CD4-positive, alpha-beta T cell treated with Interleukin-4 for 4 hours (primary cell): ENCODE results near the gene C1QL1.

Experiments
- DNase-seq: peaks from one replicate; pipeline ENCODE4 v3.0.0-alpha.2; 2020

The C1QL1 gene

DNA sequence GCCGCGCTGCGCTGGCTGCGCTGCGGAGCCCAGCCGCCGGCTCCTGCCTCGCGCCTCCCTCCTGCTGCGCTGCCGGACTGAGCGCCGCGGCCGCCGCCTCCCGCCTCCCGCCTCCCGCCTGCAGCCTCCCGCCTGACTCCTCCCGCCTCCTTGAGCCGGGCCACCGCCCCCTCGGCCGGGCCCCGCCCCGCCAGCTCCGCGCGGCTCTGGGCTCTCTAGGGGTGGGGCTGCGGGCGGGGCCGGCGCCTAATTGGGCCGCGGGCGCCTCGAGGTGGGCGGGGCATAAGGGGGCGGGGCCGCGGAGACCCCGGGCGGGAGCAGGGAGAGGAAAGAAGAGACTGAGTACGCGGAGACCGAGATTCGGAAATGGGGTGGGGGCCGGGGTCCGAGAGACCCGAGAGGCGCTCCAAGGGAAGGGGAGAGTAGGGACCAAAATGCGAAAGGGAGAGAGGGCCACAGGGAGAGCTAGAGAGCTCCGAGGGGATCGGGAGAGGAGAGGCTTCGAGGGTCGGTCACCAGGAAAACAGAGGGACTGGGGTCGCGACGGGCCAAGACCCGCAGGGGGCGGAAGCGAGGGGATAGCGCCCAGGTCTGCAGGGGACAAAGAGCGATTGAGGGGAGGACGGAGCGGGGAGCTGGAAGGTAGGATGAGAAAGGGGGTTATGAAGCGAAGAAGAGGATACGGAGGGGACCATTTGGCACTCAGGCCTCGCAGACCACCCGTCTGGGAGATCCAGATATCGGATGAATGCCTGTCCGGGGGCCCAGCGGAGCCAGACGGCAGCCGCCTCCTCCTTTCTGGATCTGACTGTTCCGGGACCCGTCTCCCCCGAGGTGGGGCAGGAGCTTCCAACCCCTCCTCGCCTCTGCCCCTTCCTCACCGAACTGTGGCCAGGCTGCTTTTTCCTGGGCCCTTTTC is at the start of gene C1QL1:
C1QL1 (minus strand) TSS at position 79 of the 919 bp plus-strand sequence. CDS start 255 bp downstream, outside the sequence.
- peak; percentile 75 for DNase-seq

DNA sequence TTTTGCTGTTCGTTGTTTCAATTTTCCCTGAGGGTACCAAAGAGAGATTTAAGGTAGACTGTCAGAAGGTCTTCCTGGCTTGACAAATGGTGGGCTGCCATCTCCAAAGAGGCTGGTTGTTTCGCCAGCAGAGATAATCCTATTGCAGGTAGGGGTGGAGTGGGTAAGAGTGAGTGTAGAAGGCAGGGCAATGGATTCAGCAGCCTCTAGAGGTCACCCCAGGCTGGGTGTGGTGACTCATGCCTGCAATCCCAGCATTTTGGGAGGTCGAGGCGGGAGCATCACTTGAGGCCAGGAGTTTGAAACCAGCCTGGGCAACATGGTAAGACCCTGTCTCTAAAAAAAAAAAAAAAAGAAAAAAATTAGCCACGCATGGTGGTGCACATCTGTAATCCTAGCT is 48.7 kb upstream of the C1QL1 start:
- DNase-seq = no peak

DNA sequence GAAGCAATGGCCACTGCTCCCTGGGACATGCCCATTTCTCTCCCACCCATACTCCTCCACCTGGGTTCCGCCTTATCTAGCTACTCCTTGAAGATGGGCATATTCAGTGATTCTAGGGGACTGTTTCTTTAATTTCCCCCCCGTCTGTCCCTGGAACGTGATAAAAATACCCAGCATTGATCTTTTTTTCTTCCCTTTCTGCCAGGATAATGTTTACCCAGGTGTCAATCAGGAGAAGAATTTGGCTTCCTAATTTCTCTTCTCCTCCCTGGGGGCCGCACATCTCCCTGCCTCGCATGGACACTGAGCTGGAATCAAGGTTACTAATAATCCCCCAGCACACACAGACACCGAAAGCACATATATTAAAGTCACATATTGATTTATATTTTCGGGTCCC is 48.1 kb upstream of the C1QL1 start:
- no peak for DNase-seq

DNA sequence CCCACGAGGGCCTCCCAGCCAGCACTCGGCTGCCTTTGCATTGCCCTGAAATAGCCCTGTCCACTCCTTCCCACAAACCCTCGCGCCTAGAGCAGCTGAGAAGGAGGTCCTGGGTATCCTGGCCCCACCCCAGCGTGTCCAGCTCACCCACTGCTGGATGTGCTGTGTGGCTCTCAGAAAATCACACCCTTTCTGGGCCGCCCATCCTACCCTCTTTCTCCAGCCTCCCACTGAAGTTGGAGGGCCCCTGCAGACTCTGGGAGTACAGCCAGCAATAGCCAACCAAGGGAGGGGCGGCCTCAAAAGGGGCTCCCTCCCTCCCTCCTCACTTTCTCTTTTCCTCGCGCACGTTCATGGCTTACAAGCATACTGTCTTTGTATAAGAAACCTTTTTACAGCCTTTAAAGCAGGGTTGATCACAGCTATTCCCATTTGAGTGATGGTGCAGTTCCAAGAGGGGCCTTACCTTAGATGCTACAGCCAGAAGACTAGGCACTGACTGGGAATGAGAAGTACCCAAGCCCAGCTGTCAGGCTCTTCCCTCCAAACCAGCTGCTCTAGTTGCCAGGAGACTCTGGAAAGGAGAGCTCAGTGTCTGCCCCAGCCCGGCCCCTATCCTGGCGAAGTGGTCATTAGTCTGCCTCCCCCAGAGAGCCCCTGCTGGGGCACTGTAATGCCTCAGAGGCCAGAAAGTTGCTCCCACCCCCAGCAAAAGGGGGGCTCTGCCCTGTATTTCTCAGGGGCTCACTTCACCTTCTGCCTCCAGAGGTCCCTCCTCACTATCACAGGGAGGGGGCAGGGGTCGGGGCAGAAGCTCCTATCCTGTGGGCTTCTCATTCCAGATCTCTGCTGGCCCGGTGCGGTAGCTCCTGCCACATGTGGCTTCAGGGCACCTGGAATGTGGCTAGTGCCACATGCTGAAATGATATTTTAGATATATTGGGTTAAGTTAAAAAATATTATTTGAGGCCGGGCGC is 45.2 kb upstream of the C1QL1 start:
- no peak for DNase-seq

DNA sequence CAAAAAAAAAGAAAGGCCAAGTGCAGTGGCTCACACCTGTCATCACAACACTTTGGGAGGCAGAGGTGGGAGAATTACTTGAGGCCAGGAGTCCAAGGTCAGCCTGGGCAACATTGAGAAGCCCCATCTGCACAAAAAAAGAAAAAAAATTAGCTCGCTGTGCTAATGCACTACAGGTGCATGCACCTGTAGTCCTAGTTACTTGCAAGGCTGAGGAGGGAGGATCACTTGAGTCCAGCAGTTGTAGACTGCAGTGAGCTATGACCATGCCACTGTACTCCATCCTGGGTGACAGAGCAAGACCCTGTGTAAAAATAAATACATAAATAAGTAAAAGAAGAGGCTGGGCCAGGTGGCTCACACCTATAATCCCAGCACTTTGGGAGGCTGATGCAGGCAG is 43.7 kb upstream of the C1QL1 start:
- no peak for DNase-seq

DNA sequence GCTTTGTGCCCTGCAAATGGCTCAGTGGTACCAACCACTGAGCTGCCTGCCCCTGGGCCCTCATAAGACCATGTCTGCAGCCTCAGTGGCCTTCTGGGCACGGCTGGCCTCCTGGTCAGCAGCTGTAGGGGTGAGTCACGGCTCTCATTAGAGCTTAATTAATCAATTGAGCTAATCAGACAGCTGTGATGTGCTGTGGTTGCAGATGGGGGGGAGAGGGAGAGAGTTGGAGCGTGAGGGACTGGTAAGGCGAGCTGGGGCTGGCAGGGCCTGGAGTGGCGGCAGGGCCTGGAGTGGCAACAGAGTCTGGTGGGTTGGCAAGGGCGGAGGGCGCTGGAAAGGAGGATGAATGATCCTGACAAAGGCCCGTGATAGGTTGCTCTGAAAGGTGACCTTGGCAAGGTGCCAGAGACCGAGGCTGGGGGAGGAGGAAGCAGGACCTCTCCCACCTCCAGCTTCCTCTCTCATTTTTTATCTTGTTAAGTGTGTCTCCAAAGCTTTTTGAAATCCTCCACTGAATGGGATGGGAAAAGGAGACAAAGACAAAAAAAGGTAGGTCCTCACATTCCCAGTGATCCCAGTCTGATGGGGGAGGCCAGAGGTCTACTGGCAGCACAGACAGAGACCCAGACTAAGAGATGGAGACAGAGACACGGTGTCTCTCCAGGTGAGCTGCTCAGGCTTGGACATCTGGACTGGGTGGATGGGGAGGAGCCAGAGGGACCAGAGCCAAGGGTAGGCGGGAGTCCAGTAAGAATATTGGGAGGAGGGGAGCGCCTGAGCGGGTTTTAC is 41.8 kb upstream of the C1QL1 start:
- DNase-seq = no peak

DNA sequence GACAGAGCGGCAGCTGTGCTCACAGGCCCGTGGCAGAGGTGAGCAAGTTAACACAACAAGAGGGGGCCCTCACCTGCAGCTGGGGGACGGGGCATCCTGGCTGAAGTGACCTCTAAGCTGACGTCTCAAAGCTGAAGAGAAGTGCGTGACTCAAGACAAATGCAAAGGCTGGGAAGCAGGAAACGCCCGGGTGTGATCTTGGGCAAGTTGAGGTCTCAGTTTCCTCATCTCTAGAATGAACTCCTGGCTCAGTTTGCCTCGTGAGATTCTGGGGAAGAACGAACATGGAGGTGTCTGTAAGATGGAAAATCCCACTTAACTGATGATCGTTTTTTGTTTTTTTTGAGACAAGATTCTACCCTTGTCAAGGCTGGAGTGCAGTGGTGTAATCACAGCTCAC is 40.1 kb upstream of the C1QL1 start:
- no peak for DNase-seq

DNA sequence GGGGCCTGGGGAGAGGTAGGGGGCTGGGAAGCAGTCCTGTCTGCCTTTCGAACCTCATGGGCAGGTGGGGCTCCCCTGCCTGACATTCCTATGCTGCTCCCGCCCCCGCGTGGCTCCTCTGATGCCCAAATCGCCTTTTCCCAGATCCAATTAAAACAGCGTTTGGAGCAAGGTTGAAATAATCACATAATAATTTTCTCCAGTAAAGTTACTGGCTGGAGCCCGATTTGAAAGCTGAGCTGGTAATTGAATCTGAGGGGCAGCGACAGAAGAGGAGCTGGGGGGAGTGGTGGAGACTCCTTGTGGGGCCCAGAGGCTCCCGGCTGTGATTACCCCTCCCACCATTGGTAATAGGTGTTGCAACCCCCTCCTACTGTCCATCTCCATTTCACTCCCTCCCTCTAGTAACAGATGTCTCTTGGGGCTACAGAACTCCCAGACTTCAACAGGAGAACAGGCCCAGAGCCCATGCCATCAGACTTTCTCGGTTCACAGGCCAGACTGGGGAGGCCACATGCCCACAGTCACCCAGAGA is 38.9 kb upstream of the C1QL1 start:
- no peak for DNase-seq

DNA sequence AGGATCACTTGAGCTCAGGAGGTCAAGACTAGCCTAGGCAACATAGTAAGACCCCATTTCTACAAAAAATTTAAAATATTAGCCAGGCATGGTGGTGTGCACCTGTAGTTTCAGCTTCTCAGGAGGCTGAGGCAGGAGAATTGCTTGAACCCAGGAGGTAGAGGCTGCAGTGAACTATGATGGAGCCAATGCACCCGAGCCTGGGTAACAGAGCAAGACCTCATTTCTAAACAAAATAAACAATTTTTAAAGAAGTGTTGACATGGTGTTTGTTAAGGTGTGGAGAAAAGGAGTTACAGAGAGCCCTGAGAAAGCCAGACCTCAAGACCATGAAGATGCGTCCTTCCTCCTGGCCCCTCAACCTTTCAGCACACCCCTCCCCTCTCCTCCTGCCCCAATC is 37.6 kb upstream of the C1QL1 start:
- no peak for DNase-seq

DNA sequence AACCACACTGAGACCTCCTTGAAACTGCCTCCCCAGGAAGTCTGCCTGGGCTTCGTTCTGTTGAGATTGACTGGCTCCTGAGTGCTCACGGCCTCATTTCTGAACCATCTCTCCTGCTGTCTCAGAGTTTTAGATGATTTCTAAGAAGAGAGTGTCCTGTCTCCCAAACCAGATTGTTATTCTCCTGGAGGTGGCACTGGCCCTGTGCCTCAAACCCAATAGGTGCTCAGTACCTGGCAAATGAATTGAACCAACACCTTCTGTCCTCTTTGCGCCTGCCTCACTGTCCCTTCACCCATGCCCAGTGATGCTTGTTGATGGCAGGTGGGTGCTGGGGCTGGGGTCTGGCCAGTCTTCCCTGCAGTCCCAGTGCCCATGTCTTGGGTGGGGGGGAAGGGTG is 36.3 kb upstream of the C1QL1 start:
- DNase-seq = no peak

DNA sequence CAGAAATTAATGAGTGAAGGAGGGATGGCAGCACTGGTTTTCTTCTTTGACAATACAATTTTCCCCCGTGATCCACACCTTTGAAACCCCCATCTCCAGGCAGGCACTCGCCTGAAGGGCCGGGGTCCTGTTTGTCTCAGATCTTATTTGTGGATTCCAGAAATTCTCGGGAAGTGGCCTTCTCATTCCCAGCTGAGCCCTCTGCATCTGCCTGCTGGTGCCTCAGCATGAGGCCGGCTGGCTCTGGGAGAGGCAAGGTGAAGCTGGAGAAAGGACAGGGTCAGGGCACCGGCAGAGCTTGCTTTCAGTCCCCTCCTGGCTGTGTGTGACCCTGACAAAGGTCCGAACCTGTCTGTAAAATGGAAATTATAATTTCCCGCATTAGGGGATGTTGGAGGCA is 35.8 kb upstream of the C1QL1 start:
- no peak for DNase-seq

DNA sequence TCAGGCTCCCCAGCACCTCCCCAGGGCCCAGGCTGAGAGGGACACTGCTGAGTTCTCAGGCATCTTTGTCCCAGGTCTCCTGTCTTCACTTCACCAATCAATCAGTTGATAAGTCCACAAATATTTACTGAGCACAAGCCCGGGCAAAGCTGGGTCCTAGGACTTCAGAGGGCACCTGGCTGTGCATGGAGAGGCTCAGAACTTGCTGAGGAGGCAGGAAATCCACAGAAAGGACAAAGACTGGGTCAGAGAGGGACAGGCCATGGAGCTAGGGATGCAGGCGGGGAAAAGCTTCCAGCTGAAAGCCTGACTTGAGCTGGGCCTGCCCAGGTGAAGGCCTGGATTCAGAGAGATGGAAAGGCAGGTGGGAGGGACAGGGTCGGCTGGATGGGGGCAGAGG is 33.2 kb upstream of the C1QL1 start:
- no peak for DNase-seq

DNA sequence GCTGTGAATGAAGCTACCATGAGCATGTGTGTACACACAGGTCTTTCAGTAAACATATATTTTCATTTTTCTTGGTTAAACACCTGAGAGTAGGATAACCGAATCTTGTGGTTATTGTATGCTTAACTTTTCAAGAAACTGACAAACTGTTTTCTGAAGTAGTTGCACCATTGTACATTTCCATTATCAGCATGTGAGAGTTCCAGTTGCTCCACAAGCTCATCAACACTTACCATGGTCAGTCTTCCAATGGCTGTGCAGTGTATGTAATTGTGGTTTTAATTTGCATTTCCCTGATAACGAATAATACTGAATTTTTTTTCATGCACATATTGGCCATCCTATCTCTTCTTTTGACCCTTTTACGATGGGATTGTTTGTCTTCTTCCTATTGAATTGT is 31.3 kb upstream of the C1QL1 start:
- DNase-seq = no peak

DNA sequence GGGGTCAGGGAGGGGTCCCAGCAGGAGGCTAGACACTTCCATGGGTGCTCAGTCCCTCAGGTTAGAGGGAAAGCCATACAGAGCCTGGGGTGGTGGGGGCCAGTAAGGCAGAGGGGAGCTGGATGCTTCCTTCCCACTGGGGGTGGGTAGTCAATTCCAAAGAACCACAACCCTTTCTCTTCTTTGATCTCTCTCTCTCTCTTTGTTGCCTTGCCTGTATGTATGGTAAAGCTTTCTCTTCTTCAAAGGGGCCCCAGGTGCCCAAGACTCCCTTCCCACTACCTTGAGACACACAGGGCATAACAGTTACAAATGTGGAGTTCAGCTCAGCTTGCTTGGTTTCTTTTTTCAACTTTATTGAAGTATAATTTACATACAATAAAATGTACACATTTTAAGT is 30.5 kb upstream of the C1QL1 start:
- no peak for DNase-seq

DNA sequence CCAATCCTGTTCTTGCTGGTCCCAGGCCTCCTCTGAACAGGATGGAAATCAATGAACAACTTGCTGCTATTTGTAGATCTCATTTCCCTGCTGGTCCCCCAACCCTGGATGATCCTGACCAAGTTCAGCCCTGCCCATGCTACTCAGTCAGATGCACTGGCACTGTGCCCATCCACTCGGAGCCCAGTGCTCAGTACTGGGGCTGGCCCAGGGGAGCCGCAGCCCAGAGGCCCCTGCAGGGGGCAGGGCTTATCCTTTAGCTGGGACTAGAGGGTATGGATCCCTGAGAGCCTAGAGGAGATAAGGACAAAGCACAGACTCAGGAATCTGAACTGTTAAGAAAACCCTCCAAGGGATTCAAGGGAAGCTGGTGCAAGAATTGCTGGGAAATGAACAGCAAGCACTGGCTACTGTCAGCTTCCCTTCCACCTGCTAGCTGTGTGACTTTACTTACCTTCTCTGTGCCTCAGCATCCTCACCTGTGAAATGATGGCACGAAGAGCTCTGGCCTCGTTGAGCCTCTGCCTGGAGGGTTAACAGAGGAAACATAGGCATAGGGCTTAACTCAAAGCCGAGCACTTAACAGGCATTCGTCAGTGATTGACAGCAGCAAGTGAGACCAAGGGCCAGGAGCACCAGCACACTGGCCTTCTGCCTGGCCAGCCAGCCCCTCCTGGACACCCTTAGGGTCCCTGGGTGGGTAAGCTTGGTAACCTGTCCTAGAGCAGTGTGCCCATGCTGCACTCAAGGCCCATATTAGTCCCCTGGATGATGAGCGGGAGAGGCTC is 29.8 kb upstream of the C1QL1 start:
- no peak for DNase-seq

DNA sequence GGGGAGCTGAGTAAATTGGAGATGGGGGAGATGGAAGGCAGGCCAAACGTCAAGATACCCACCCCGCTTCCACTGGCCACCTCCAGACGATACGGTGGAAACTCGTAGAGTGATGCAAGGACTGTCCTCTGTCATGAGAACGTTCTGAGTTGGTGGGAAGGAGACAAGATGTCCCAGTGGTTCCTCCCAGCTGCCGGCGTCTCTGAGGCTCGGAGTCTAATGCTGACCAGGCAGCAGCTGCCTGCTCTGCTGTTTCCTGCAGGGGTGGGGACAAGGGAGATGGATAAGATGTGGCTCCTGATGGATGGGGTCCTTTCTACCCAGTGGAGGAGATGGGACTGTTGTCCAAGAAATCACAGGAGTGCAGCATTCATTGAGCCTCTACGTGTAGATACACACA is 28.2 kb upstream of the C1QL1 start:
- no peak for DNase-seq

DNA sequence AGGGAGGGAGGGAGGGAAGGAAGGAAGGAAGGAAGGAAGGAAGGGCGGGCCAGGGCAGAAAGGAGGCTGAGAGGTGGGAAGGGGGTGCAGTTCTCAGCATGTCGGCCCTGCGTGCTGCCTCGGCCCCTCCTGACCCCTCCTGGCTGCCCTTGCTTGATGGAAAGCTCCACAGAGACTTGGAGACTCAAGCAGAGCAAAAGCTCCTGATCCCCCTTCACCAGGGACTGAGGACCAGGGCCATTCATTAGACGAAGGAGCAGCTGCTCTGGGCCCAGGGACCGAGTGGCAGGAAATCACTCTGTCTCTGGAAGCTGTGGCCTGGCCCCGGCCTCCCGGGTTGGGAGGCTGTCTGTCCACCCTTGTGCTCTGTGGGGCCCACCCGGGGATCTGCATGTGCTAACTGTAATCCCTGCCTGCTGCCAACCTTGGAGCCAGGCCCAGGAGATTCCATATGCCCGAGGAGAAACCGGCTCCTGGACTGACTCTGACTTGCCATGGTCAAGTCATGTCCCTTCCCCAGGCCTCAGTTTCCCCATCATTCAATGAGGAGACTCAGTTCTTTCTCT is 27.4 kb upstream of the C1QL1 start:
- DNase-seq = no peak

DNA sequence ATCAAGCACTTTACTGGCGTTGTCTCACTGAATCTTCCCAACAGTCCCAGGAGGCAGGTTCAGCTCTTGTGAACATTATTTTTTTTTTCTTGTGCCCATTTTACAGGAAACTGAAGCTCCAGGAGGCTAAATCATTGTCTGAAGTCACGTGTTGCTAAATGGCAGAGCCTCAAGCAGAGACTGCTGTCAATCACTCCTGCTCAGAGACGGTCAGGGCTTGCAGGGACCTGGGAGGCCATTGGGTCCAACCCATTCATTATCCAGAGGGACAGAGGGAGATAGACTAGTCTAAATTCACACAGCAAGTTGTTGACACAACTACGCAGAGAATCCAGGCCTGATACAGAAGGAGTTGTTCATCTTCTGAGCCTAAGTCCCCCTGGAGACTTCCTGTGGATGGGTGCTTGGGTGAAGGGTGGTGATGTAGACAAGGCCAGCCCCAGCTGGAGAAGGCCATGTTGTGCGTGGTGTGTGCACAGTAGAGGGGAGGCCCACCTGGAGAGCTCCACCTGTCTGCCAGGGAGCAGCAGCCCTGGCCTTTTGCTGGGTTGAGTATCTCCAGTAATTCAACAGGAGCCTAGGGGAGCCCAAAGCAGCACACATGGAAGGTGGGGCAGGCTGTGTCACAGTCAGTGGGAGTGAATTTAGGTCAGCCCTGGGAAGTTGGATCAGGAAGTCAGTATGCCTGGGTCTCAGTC is 24.3 kb upstream of the C1QL1 start:
- DNase-seq = no peak

DNA sequence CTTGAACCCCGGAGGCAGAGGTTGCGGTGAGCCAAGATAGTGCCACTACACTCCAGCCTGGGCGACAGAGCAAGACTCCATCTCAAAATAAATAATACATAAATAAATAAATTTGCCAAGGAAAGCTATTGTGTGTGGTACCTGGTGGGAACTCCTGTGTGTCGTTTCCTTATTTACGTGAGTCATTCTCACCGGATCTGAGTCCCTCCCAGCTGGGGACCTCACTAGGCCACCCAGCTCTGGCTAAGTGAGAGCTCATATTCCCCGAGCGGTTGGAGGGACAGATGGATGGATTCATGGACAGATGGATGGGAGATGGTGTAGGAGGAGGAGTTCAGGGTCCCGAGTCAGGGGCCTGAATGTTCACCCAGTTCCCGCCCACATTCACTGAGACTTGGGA is 22.9 kb upstream of the C1QL1 start:
- no peak for DNase-seq

DNA sequence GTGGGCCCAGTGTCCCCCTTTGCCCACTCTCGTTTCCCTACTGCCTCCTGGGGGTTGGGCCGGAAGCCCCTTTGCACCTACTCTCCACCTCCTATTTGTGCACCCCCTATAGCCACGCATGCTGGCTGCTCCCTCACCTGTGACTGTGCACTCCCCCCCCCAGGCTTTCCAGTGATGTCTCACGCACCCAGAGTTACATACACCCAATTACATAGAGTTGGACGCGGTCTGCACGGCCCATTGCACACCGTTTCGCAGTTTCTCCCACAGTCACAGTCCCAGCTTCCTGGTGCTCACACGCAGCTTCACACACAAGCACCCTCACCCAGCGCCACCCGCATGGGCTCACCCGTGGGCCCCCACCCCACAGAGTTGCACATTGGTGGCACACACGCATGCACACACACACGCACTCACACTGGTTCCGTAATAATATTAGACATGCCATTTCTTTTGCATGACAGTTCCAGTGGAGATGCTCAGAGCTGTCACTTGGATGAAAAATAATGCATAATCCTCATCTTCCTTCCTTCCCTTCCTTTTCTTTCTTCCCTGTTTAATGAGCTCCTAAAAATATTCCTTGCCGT is 21.5 kb upstream of the C1QL1 start:
- no peak for DNase-seq
